Measurements from ENCODE around the gene SLC39A9. TPM values are rescaled to one million over a fixed set of nuclear protein-coding genes. Genes with fewer than 3 reads are reported as not detected.
"Not testable (repeated sequence)": the region's sequence is repeated elsewhere in the genome, so short reads cannot be mapped to it uniquely, and the experiment has no call there.

Gene SLC39A9
- total and polyA plus RNA-seq, 9 donors, result 15.9 to 54.5 (median 40.4) TPM

- H3K27ac ChIP-seq, result no peak overlapping the region
- TF ChIP-seq POLR2A (IDR thresholded peaks at IDR 0.05), result no peak
- TF ChIP-seq EP300 (IDR thresholded peaks at IDR 0.05), result no peak
- no peak for TF ChIP-seq CTCF (IDR thresholded peaks at IDR 0.05)
- no peak overlapping the region for H3K4me3 ChIP-seq
- H3K9me3 ChIP-seq, result no peaks in the 10 kb centered on the region
- no peaks in the 10 kb centered on the region for H3K27me3 ChIP-seq
- H3K4me1 ChIP-seq (ENCODE audit: insufficient read depth), result no peaks in the 10 kb centered on the region
- H3K36me3 ChIP-seq, result no peaks in the 10 kb centered on the region
- DNase-seq, result no peak
- WGBS, 3 donors, result 87 to 90% (median 89%) methylated on average over 5 of the region's 5 CpGs
- intact Hi-C loops (cut with DNase I), result no loop called here
These were observed 96.9 kb downstream of the SLC39A9 start for GRCh38 chr14:69495341-69495921.

- 92 to 95% (median 93%) methylated on average over 4 of the region's 4 CpGs for WGBS, 3 donors
- H3K4me3 ChIP-seq; H3K27me3 ChIP-seq; H3K27ac ChIP-seq; H3K4me1 ChIP-seq (ENCODE audit: insufficient read depth); DNase-seq; H3K36me3 ChIP-seq; H3K9me3 ChIP-seq; intact Hi-C loops (cut with DNase I): not testable (repeated sequence)
These were observed 99.4 kb downstream of the SLC39A9 start for GRCh38 chr14:69497866-69498265.

- H3K27me3 ChIP-seq; H3K36me3 ChIP-seq; H3K4me1 ChIP-seq (ENCODE audit: insufficient read depth); H3K4me3 ChIP-seq; intact Hi-C loops (cut with DNase I); DNase-seq; H3K27ac ChIP-seq; H3K9me3 ChIP-seq: not testable (repeated sequence)
- WGBS, 3 donors, result 90 to 96% (median 95%) methylated on average over 4 of the region's 4 CpGs
These were observed 99.8 kb downstream of the SLC39A9 start for GRCh38 chr14:69498286-69498685.

GRCh38 chr14:69499436-69499835 lies 100.9 kb downstream of the SLC39A9 start:
- no peak overlapping the region for H3K4me3 ChIP-seq
- intact Hi-C loops (cut with DNase I), result no loop called here
- no peak overlapping the region for H3K27ac ChIP-seq
- 84 to 90% (median 89%) methylated on average over 5 of the region's 5 CpGs for WGBS, 3 donors
- H3K9me3 ChIP-seq, result no peaks in the 10 kb centered on the region
- no peaks in the 10 kb centered on the region for H3K36me3 ChIP-seq
- H3K4me1 ChIP-seq (ENCODE audit: insufficient read depth), result no peaks in the 10 kb centered on the region
- H3K27me3 ChIP-seq, result no peaks in the 10 kb centered on the region
- TF ChIP-seq POLR2A (IDR thresholded peaks at IDR 0.05) (no peak), EP300 (IDR thresholded peaks at IDR 0.05) (no peak), CTCF (IDR thresholded peaks at IDR 0.05) (no peak)
- no peak for DNase-seq

GRCh38 chr14:69500096-69500495 lies 101.6 kb downstream of the SLC39A9 start:
- Histone ChIP-seq H3K27me3 (no peaks in the 10 kb centered on the region), H3K9me3 (no peaks in the 10 kb centered on the region), H3K27ac (no peak overlapping the region), H3K4me3 (no peak overlapping the region), H3K36me3 (no peaks in the 10 kb centered on the region), H3K4me1 (ENCODE audit: insufficient read depth) (no peaks in the 10 kb centered on the region)
- intact Hi-C loops (cut with DNase I), result no loop called here
- TF ChIP-seq POLR2A (IDR thresholded peaks at IDR 0.05), result no peak
- no peak for TF ChIP-seq CTCF (IDR thresholded peaks at IDR 0.05)
- TF ChIP-seq EP300 (IDR thresholded peaks at IDR 0.05), result no peak
- WGBS, 3 donors, result 85 to 93% (median 86%) methylated on average over 5 of the region's 5 CpGs
- no peak for DNase-seq
